Liver (tissue), 9 donors: ENCODE measurements around the gene ASPDH. TPM values are rescaled to one million over a fixed set of nuclear protein-coding genes. Genes with fewer than 3 reads are reported as not detected.

Experiments
- DNase-seq: peaks from one replicate; pipeline ENCODE4 v3.0.0-alpha.2; 2017; ENCODE audit warnings: low spot score
- H3K27ac ChIP-seq, 2 donors: one replicate each; pipeline ENCODE4 v1.7.0; 2013; ENCODE audit warnings: inconsistent platforms in 2 of 2, low read length in 2 of 2, control low read depth in 1 of 2, low read depth in 1 of 2, mild to moderate bottlenecking in 1 of 2
- H3K27me3 ChIP-seq, 4 donors: one replicate each; pipeline versions ENCODE4 v1.6.1 to v1.7.0; 2013; ENCODE audit warnings: low read length in 3 of 4, inconsistent platforms in 1 of 4, mild to moderate bottlenecking in 1 of 4, moderate library complexity in 1 of 4; ENCODE audit not compliant: control insufficient read depth in 4 of 4, insufficient read depth in 4 of 4
- H3K36me3 ChIP-seq, 4 donors: one replicate each; pipeline versions ENCODE4 v1.6.1 to v1.7.0; 2013; ENCODE audit warnings: low read length in 3 of 4, mild to moderate bottlenecking in 3 of 4, low read depth in 1 of 4, moderate library complexity in 1 of 4; ENCODE audit not compliant: control insufficient read depth in 4 of 4, insufficient read depth in 3 of 4
- H3K4me1 ChIP-seq, 4 donors: one replicate each; pipeline versions ENCODE4 v1.6.1 to v1.7.0; 2013; ENCODE audit warnings: low read length in 3 of 4, mild to moderate bottlenecking in 3 of 4, moderate library complexity in 1 of 4; ENCODE audit not compliant: control insufficient read depth in 4 of 4, insufficient read depth in 4 of 4
- H3K4me3 ChIP-seq, 3 donors: one replicate each; pipeline versions ENCODE4 v1.6.1 to v1.7.0; 2013; ENCODE audit warnings: low read length in 3 of 3, control low read depth in 1 of 3, low read depth in 1 of 3, mild to moderate bottlenecking in 1 of 3
- H3K9ac ChIP-seq, 2 donors: one replicate each; pipeline ENCODE4 v1.7.0; 2013; ENCODE audit warnings: low read length in 2 of 2, mild to moderate bottlenecking in 2 of 2, moderate library complexity in 2 of 2, control low read depth in 1 of 2, low read depth in 1 of 2
- H3K9me3 ChIP-seq, 4 donors: one replicate each; pipeline versions ENCODE4 v1.6.1 to v1.7.0; 2013; ENCODE audit warnings: low read length in 3 of 4; ENCODE audit not compliant: control insufficient read depth in 4 of 4
- EGR1 ChIP-seq, 2 donors: IDR thresholded peaks; 2 replicates each; pipeline ENCODE4 v1.6.1; 2016 to 2018; ENCODE audit warnings: antibody characterized with exemption in 2 of 2, low read depth in 2 of 2
- FOXA1 ChIP-seq: IDR thresholded peaks from 2 replicates; pipeline ENCODE4 v1.6.1; 2016; ENCODE audit warnings: antibody characterized with exemption
- GABPA ChIP-seq, 2 donors: IDR thresholded peaks in 1 of 2; conservative IDR thresholded peaks in 1 of 2; 2 replicates each; pipeline ENCODE4 v1.6.1; 2016; ENCODE audit warnings: antibody characterized with exemption in 2 of 2, mild to moderate bottlenecking in 1 of 2, moderate library complexity in 1 of 2
- HNF4A ChIP-seq, 2 donors: conservative IDR thresholded peaks; 2 replicates each; pipeline ENCODE4 v1.6.1; 2016; ENCODE audit warnings: antibody characterized with exemption in 2 of 2, mild to moderate bottlenecking in 2 of 2
- HNF4G ChIP-seq: IDR thresholded peaks from 2 replicates; pipeline ENCODE4 v1.6.1; 2016; ENCODE audit warnings: antibody characterized with exemption
- NR2F2 ChIP-seq: IDR thresholded peaks from 2 replicates; pipeline ENCODE4 v1.6.1; 2016; ENCODE audit warnings: antibody characterized with exemption
- RAD21 ChIP-seq, 2 donors: IDR thresholded peaks; 2 replicates each; pipeline ENCODE4 v1.6.1; 2016; ENCODE audit warnings: antibody characterized with exemption in 2 of 2, mild to moderate bottlenecking in 2 of 2
- RXRA ChIP-seq, 2 donors: IDR thresholded peaks; 2 replicates each; pipeline ENCODE4 v1.6.1; 2017 to 2018; ENCODE audit warnings: antibody characterized with exemption in 2 of 2, mild to moderate bottlenecking in 1 of 2
- SP1 ChIP-seq: IDR thresholded peaks from 2 replicates; pipeline ENCODE4 v1.6.1; 2018; ENCODE audit warnings: antibody characterized with exemption, mild to moderate bottlenecking
- TAF1 ChIP-seq: conservative IDR thresholded peaks from 2 replicates; pipeline ENCODE4 v1.6.1; 2016; ENCODE audit warnings: antibody characterized with exemption, mild to moderate bottlenecking
- YY1 ChIP-seq: IDR thresholded peaks from 2 replicates; pipeline ENCODE4 v1.6.1; 2016; ENCODE audit warnings: antibody characterized with exemption, mild to moderate bottlenecking
- WGBS: extraction: QIAGEN DNeasy Blood & Tissue Kit; methylation state at CpG from one replicate; pipeline ENCODE4 v1.1.7; 2013; 5-methylcytosine and 5-hydroxymethylcytosine counted together
- polyA plus RNA-seq, 2 donors: library from polyadenylated mRNA; stranded (reverse) in 1 of 2; unstranded in 1 of 2; fragments of 200-250 nt in 1 of 2; fragments of >200 nt in 1 of 2; fragmentation: Nextera tagmentation in 1 of 2; extraction: Ambion mirVana in 1 of 2; gene quantifications; one replicate each; pipeline versions ENCODE4 v1.2.1 to v1.2.3, GENCODE V29; 2013 to 2015
- total RNA-seq, 2 donors: library from RNA; depleted of rRNA; stranded (reverse); fragments of >200 nt; gene quantifications; one replicate each; pipeline ENCODE4 v1.2.3, GENCODE V29; 2014
- TF ChIP-seq, protein P1 (sequence below): IDR thresholded peaks from 2 replicates; pipeline ENCODE4 v1.6.1; 2016; ENCODE audit warnings: antibody characterized with exemption, mild to moderate bottlenecking
- TF ChIP-seq, protein P2 (sequence below): fragments of 150-350 bp; IDR thresholded peaks from 2 replicates; pipeline ENCODE4 v1.5.1; 2017; ENCODE audit warnings: improper control_type of control experiment, low read depth, low read length; ENCODE audit not compliant: missing input control
- TF ChIP-seq, protein P3 (sequence below): IDR thresholded peaks from 2 replicates; pipeline ENCODE4 v1.6.1; 2016; ENCODE audit warnings: antibody characterized with exemption
- donor health status: healthy.
- donor health status: healthy.
- donor health status: healthy.
- donor health status: healthy.
- donor health status: healthy.

The ASPDH gene
- total RNA-seq (10 to 100 TPM in 1 of 2 donors, 1 to 10 TPM in 1; 7.3 to 11.6 TPM), polyA plus RNA-seq (10 to 100 TPM; 62.6 to 82.0 TPM)

DNA sequence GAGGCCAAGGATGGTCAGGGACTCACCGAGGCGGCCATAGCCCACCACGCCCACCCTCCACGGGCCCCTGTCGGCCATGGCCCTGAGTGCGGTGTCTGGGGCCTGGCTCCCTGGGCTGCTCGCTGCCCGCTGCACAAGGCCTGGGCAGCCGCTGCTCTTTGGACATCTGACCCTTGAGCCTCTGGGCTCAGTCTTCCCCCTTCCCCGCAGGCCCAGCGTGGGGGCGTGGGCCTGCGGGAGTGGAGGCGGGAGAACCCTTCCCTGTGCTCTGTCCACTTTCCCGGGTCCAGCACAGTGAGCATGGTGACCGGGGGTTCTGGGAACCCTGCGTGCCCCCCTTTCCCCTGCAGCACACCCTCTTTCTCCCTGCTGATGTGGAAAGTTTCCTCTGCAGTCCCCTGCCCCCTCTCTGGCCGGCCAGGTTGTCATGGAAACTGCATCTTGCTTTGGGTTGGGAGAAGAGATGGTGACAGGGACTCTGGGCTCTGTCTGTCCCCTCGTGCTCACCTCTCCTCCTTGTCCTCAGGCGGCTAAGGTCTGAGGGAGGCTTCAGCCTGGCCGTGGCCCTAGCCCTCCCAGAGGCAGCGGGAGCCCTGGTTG lies at the start of gene ASPDH:
ASPDH (minus strand) TSS at position 168 of the 600 bp plus-strand sequence; CDS start at position 78, 90 bp downstream.
- H3K9me3 ChIP-seq: no peaks in the 10 kb centered on the region
- peak; percentile 54 for DNase-seq
- TF ChIP-seq FOXA1 (no peak), NR2F2 (no peak), EGR1 (IDR thresholded peaks at IDR 0.05; ENCODE audit: low read depth in 2 of 2) (peak; percentile 69 to 84), HNF4G (peak; percentile 71), RAD21 (IDR thresholded peaks at IDR 0.05) (no peak), YY1 (peak; percentile 89), GABPA (IDR thresholded peaks at IDR 0.05 in 1 of 2, conservative IDR thresholded peaks at IDR 0.05 in 1 of 2) (peak in 1 of 2 donors; percentile 36), SP1 (peak; percentile 85), RXRA (IDR thresholded peaks at IDR 0.05) (peak; percentile 22 to 30), HNF4A (conservative IDR thresholded peaks at IDR 0.05) (peak; percentile 91 to 94), TAF1 (no peak)
- TF ChIP-seq, protein P1, sequence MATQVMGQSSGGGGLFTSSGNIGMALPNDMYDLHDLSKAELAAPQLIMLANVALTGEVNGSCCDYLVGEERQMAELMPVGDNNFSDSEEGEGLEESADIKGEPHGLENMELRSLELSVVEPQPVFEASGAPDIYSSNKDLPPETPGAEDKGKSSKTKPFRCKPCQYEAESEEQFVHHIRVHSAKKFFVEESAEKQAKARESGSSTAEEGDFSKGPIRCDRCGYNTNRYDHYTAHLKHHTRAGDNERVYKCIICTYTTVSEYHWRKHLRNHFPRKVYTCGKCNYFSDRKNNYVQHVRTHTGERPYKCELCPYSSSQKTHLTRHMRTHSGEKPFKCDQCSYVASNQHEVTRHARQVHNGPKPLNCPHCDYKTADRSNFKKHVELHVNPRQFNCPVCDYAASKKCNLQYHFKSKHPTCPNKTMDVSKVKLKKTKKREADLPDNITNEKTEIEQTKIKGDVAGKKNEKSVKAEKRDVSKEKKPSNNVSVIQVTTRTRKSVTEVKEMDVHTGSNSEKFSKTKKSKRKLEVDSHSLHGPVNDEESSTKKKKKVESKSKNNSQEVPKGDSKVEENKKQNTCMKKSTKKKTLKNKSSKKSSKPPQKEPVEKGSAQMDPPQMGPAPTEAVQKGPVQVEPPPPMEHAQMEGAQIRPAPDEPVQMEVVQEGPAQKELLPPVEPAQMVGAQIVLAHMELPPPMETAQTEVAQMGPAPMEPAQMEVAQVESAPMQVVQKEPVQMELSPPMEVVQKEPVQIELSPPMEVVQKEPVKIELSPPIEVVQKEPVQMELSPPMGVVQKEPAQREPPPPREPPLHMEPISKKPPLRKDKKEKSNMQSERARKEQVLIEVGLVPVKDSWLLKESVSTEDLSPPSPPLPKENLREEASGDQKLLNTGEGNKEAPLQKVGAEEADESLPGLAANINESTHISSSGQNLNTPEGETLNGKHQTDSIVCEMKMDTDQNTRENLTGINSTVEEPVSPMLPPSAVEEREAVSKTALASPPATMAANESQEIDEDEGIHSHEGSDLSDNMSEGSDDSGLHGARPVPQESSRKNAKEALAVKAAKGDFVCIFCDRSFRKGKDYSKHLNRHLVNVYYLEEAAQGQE: peak; percentile 56
- TF ChIP-seq, protein P2, sequence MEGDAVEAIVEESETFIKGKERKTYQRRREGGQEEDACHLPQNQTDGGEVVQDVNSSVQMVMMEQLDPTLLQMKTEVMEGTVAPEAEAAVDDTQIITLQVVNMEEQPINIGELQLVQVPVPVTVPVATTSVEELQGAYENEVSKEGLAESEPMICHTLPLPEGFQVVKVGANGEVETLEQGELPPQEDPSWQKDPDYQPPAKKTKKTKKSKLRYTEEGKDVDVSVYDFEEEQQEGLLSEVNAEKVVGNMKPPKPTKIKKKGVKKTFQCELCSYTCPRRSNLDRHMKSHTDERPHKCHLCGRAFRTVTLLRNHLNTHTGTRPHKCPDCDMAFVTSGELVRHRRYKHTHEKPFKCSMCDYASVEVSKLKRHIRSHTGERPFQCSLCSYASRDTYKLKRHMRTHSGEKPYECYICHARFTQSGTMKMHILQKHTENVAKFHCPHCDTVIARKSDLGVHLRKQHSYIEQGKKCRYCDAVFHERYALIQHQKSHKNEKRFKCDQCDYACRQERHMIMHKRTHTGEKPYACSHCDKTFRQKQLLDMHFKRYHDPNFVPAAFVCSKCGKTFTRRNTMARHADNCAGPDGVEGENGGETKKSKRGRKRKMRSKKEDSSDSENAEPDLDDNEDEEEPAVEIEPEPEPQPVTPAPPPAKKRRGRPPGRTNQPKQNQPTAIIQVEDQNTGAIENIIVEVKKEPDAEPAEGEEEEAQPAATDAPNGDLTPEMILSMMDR: no peak
- peak within 1 kb of the TSS; percentile 81 to 84 for H3K27ac ChIP-seq
- 30% methylated on average over 22 of the region's 22 CpGs for WGBS
- H3K27me3 ChIP-seq: no peaks in the 10 kb centered on the region
- peaks cover 10 to 26% (median 18%) of the 10 kb centered on the region in 4 donors for H3K4me1 ChIP-seq
- H3K9ac ChIP-seq: peak within 1 kb of the TSS; percentile 40 to 64
- no peaks in the 10 kb centered on the region for H3K36me3 ChIP-seq
- H3K4me3 ChIP-seq: peak within 1 kb of the TSS; percentile 64 to 77 (median 65)

DNA sequence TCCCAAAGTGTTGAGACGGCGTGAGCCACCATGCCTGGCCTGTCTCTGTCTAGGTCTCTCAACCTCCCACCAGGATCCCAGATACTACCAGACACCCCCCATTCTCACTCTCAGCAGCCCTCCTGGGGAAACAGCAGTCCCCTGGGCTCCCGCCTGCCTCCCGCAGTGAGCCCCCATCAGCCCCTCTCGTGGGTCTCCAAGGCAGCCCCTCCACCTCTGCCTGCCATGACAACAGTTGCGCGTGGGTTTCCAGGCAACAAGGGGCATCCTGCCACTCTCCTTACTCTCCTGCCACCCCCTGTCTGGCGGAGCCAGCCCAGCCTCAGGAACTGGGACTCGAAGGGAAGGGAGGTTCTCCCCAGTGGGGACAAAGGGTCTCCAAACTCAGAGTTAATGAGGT lies 49.3 kb upstream of the ASPDH start:
- Histone ChIP-seq H3K4me1 (peaks cover 0 to 2% (median 0%) of the 10 kb centered on the region in 4 donors), H3K4me3 (no peak overlapping the region), H3K27ac (no peak overlapping the region), H3K9me3 (no peaks in the 10 kb centered on the region), H3K27me3 (peaks cover 0 to 7% (median 6%) of the 10 kb centered on the region in 4 donors), H3K9ac (no peak overlapping the region), H3K36me3 (no peaks in the 10 kb centered on the region)
- TF ChIP-seq, protein P1: no peak
- TF ChIP-seq, protein P3, sequence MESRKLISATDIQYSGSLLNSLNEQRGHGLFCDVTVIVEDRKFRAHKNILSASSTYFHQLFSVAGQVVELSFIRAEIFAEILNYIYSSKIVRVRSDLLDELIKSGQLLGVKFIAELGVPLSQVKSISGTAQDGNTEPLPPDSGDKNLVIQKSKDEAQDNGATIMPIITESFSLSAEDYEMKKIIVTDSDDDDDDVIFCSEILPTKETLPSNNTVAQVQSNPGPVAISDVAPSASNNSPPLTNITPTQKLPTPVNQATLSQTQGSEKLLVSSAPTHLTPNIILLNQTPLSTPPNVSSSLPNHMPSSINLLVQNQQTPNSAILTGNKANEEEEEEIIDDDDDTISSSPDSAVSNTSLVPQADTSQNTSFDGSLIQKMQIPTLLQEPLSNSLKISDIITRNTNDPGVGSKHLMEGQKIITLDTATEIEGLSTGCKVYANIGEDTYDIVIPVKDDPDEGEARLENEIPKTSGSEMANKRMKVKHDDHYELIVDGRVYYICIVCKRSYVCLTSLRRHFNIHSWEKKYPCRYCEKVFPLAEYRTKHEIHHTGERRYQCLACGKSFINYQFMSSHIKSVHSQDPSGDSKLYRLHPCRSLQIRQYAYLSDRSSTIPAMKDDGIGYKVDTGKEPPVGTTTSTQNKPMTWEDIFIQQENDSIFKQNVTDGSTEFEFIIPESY: no peak
- 75% methylated on average over 9 of the region's 9 CpGs for WGBS
- no peak for DNase-seq
